ENCODE data around the gene INS.

The INS gene

DNA sequence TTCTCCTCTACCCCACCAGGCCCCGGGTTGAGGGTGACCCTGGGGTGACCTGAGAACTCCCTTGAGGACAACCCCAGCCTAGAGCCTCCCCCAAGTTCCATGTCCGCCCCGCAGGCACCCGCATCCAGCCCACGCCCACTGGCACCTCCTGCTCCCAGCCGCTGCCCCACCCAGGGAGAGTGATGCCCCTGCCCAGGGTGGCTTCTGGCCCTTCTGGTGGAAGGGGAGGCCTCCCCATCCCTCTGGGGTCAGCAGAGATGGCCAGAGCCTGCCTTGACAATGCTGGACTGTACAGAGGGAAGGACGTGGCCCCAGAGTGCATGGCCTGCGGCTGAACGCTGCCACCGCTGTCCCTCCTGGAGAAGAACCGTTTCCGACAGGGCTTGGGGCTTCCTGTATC lies 11.7 kb upstream of the INS start:
- no peak overlapping the region for H3K9ac ChIP-seq
- H3K79me2 ChIP-seq (ENCODE audit: insufficient read depth, low read depth), result no peaks in the 10 kb centered on the region
- no peak overlapping the region for H3K27ac ChIP-seq
- H2AFZ ChIP-seq (ENCODE audit: low read depth), result no peak overlapping the region
- no peaks in the 10 kb centered on the region for H3K36me3 ChIP-seq (ENCODE audit: insufficient read depth)
- H3K4me1 ChIP-seq (ENCODE audit: low read depth, poor library complexity, severe bottlenecking), result peaks cover 4% of the 10 kb centered on the region
- no peak overlapping the region for H3K4me2 ChIP-seq
- H3K4me3 ChIP-seq (IDR thresholded peaks at IDR 0.05; ENCODE audit: insufficient read depth, low read depth, low read length), result no peak overlapping the region
- peaks cover 74% of the 10 kb centered on the region for H3K27me3 ChIP-seq (ENCODE audit: insufficient read depth, low read depth)
- TF ChIP-seq, protein P1, sequence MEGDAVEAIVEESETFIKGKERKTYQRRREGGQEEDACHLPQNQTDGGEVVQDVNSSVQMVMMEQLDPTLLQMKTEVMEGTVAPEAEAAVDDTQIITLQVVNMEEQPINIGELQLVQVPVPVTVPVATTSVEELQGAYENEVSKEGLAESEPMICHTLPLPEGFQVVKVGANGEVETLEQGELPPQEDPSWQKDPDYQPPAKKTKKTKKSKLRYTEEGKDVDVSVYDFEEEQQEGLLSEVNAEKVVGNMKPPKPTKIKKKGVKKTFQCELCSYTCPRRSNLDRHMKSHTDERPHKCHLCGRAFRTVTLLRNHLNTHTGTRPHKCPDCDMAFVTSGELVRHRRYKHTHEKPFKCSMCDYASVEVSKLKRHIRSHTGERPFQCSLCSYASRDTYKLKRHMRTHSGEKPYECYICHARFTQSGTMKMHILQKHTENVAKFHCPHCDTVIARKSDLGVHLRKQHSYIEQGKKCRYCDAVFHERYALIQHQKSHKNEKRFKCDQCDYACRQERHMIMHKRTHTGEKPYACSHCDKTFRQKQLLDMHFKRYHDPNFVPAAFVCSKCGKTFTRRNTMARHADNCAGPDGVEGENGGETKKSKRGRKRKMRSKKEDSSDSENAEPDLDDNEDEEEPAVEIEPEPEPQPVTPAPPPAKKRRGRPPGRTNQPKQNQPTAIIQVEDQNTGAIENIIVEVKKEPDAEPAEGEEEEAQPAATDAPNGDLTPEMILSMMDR (conservative IDR thresholded peaks at IDR 0.05; ENCODE audit: low read depth, low read length), result no peak
- H4K20me1 ChIP-seq (ENCODE audit: insufficient read depth), result no peaks in the 10 kb centered on the region

DNA sequence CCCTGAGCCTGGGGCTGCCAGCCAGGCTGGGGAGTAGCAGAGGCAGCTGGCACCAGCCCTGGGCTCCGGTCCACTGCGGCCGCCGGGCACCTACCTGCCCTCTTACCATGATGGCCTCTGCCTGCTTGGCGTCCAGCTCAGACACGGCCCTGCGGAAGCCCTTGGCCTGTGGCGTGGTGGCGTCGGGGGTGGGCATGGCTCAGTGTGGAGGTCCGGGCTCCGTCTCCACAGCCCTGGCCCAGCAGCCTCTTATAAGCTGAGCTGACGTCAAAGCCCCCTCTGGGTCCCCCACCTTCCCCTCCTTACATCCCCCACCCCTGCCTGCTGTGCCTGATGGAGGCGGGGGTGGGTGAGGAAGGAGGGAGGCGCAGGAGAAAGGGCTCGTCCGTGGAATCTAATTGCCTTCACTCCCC lies 10.6 kb upstream of the INS start, which contains the start of gene TH:
TSS of gene TH (minus strand) at position 225 of the 413 bp plus-strand sequence. CDS start at position 196, 29 bp downstream.
- TF ChIP-seq, protein P1 (conservative IDR thresholded peaks at IDR 0.05; ENCODE audit: low read depth, low read length), result no peak
- Histone ChIP-seq H3K27me3 (ENCODE audit: insufficient read depth, low read depth) (peaks cover 72% of the 10 kb centered on the region), H2AFZ (ENCODE audit: low read depth) (no peak within 1 kb of the TSS), H3K79me2 (ENCODE audit: insufficient read depth, low read depth) (no peaks in the 10 kb centered on the region), H3K27ac (no peak within 1 kb of the TSS), H3K4me1 (ENCODE audit: low read depth, poor library complexity, severe bottlenecking) (peaks cover 4% of the 10 kb centered on the region), H3K4me2 (no peak within 1 kb of the TSS), H3K4me3 (IDR thresholded peaks at IDR 0.05; ENCODE audit: insufficient read depth, low read depth, low read length) (no peak within 1 kb of the TSS), H3K9ac (no peak within 1 kb of the TSS), H3K36me3 (ENCODE audit: insufficient read depth) (no peaks in the 10 kb centered on the region), H4K20me1 (ENCODE audit: insufficient read depth) (no peaks in the 10 kb centered on the region)

DNA sequence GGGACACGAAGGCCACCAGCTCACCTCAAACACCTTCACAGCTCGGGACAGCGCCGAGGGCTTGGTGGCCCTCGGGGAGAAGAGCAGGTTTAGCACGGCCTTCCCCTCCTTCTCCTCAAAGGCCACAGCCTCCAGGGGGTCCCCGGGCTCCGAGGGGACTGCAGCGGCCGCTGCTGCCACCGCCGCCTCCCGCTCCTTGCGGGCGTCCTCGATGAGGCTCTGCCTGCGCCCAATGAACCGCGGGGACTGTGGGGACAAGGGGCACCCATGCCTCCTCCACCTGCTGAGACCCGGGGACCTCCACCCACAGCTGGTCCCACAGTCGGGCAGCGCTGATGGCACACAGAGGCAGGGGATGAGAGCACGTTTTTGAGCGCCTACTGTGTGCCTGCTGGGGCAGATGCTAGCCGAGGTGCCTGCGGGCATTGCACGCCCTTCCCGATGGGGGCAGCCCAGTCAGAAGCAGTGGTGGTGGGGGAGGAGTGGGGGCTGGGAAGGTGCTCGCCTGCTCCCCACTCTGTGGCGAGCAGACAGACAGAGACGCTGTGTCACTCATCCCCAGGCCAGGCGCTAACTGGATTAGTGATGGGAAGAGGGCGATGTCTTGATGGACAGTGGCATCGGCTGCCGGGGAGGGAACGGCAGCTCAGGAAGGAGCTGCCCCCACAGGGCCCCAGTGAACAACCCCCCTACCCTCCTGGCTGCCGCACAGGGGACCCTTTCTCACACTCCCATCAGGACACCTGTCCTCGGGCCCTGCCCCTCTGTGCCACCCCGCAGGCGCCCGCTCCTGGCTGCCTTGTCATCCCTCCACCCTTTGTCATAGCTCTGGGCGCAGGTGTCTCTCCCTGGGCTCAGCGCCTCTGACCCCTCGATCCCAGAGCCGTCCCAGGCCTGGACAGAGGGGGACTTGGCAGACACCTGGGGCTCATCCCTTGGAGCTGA lies 8.9 kb upstream of the INS start:
- H3K4me2 ChIP-seq, result no peak overlapping the region
- TF ChIP-seq, protein P1 (conservative IDR thresholded peaks at IDR 0.05; ENCODE audit: low read depth, low read length), result no peak
- no peak overlapping the region for H3K9ac ChIP-seq
- H3K79me2 ChIP-seq (ENCODE audit: insufficient read depth, low read depth), result no peaks in the 10 kb centered on the region
- H3K4me1 ChIP-seq (ENCODE audit: low read depth, poor library complexity, severe bottlenecking), result no peaks in the 10 kb centered on the region
- no peaks in the 10 kb centered on the region for H3K36me3 ChIP-seq (ENCODE audit: insufficient read depth)
- H3K4me3 ChIP-seq (IDR thresholded peaks at IDR 0.05; ENCODE audit: insufficient read depth, low read depth, low read length), result no peak overlapping the region
- no peaks in the 10 kb centered on the region for H4K20me1 ChIP-seq (ENCODE audit: insufficient read depth)
- H3K27ac ChIP-seq, result no peak overlapping the region
- H3K27me3 ChIP-seq (ENCODE audit: insufficient read depth, low read depth), result peaks cover 66% of the 10 kb centered on the region
- no peak overlapping the region for H2AFZ ChIP-seq (ENCODE audit: low read depth)

DNA sequence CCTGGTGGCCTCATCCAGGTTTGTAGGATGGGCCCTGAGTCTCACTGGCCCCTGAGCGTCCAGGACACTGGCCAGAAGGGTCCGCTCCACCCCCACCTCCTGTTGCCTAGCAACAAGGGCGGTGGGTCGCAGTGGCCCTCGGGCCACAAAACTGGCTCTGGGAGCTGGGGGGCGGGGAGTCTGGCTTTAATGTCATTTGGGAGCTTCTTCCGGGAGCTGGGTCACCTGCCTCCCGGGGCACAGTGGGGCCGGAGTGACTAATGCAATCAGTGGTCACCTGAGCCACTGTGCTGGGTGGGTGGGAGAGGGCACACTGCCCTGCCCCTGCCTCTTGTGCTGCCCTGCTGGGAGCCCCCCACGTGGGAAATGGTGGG lies 8.0 kb upstream of the INS start:
- H4K20me1 ChIP-seq (ENCODE audit: insufficient read depth), result no peaks in the 10 kb centered on the region
- H3K4me2 ChIP-seq, result no peak overlapping the region
- no peak overlapping the region for H2AFZ ChIP-seq (ENCODE audit: low read depth)
- no peaks in the 10 kb centered on the region for H3K4me1 ChIP-seq (ENCODE audit: low read depth, poor library complexity, severe bottlenecking)
- H3K36me3 ChIP-seq (ENCODE audit: insufficient read depth), result no peaks in the 10 kb centered on the region
- peaks cover 68% of the 10 kb centered on the region for H3K27me3 ChIP-seq (ENCODE audit: insufficient read depth, low read depth)
- H3K27ac ChIP-seq, result no peak overlapping the region
- no peak overlapping the region for H3K4me3 ChIP-seq (IDR thresholded peaks at IDR 0.05; ENCODE audit: insufficient read depth, low read depth, low read length)
- no peaks in the 10 kb centered on the region for H3K79me2 ChIP-seq (ENCODE audit: insufficient read depth, low read depth)
- H3K9ac ChIP-seq, result no peak overlapping the region
- TF ChIP-seq, protein P1 (conservative IDR thresholded peaks at IDR 0.05; ENCODE audit: low read depth, low read length), result no peak

All from KMS-11 (cell line).